ENCODE measurements around the gene ADSL.
"Not testable (repeated sequence)": the region's sequence is repeated elsewhere in the genome, so short reads cannot be mapped to it uniquely, and the experiment has no call there.

The ADSL gene

GRCh38 chr22:40346185-40347118, at the start of gene ADSL:
TSS of gene ADSL (plus strand) at chr22:40346500. CDS start at chr22:40346559, 59 bp downstream.
- peak in 57 of 58 donors; percentile 51 to 90 (median 80) for DNase-seq

GRCh38 chr22:40300316-40300715, 46.0 kb upstream of the ADSL start:
- DNase-seq = no peak

GRCh38 chr22:40300884-40301672, 45.2 kb upstream of the ADSL start:
- peak in 4 of 58 donors; percentile 9 to 32 (median 26) for DNase-seq

- no peak for DNase-seq
Observed at GRCh38 chr22:40302149-40302548, 44.2 kb upstream of the ADSL start.

DNA sequence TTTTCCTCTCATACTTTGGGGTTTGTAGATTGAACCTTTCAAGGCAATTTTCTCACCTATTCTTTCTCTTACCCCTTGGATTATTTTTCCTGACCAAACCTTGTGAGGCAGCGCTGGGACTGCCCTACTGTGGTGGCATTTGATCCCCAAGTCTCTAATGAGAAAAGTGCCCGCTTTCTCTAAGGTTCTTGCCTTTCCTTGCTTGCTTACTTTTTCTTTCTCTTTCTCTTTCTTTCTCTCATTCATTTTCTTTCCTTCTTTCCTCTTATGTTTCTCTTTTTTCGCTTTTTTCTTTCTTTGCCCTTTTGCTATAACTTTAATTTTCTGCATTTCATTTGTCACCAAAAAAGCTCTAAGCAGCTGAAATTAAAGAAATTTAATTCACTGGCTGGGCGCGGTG, 40.7 kb upstream of the ADSL start:
- no peak for DNase-seq

DNA sequence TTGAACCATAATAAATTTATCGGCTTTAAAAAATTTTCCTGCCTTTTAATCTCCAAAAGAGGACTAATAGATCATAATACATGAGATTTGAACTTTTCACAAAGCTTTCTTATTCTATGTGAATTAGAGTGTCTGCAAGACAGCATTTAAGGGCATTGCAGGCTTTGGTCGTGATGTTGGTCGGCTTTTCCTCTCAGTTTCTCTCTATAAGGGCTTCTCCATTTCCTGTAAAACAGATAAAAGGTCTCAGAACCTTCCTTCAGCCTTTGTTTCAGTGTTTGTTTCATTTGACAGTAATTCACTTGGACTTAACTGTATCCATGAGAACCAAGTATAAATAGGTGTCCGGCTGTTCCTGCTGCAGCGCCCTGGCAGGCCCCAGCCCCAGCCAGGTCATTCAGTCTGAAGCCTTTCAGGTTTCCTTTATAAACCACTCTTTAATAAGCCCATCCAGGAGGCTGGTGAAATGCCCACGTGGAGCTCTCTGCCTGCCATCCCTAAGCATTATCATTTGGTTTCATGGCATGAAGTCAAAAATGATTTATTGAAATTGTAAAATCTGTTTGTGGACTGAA, 37.2 kb upstream of the ADSL start:
- DNase-seq = no peak

GRCh38 chr22:40309631-40310030, 36.7 kb upstream of the ADSL start:
- no peak for DNase-seq

- no peak for DNase-seq
Observed at GRCh38 chr22:40310081-40310767, 36.1 kb upstream of the ADSL start.

DNA sequence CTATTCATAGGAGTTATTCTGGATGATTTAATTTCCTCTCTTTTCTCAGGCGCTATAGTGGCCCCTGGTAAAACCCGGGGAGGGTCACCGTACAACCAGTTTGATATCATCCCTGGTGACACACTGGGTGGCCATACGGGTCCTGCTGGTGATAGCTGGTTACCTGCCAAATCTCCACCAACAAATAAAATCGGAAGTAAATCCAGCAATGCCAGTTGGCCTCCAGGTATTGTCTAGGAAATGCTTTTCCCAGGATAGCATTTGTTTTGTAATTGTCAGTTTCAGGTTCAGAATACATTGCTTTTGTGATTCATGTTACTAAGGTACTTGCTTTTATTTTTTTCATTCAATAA, 35.6 kb upstream of the ADSL start:
- DNase-seq = no peak

DNA sequence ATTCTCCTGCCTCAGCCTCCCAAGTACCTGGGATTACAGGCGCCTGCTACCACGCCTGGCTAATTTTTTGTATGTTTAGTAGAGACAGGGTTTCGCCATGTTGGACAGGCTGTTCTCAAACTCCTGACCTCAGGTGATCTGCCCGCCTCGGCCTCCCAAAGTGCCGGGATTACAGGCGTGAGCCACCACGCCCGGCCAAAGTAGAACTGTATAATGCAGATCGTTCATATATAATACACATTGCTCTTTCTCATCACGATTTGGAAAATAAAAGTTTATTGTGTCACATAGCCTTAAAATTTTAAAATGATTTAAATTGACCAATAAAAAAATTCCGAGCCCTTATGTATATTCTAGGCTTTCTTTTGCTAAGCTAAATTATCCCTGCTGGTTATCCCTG, 34.7 kb upstream of the ADSL start:
- not testable (repeated sequence) for DNase-seq

- no peak for DNase-seq
Observed at GRCh38 chr22:40312050-40312449, 34.2 kb upstream of the ADSL start.

- DNase-seq = no peak
Observed at GRCh38 chr22:40313007-40313406, 33.3 kb upstream of the ADSL start.

DNA sequence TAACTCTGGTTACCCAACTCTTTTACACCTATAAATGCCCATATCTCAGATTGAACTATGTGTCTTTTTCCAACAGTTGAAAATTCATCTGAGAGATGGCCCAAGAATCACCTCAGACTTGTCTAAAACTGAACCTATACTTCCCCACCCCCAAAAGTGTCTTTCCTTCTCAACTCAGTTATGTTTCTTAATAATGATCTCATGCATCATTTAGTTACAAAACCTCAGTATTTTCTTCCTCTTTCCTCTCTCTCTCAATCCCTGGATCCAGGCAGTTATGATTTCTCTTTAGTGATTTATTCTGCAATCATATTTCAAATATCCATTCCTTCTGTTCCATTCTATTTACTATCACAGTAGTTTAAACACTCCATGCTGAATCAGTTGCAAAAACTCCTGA, 32.3 kb upstream of the ADSL start:
- no peak for DNase-seq

- no peak for DNase-seq
Observed at GRCh38 chr22:40320687-40321086, 25.6 kb upstream of the ADSL start.

- DNase-seq = no peak
Observed at GRCh38 chr22:40322021-40322420, 24.3 kb upstream of the ADSL start.

GRCh38 chr22:40322818-40323447, 23.4 kb upstream of the ADSL start:
- DNase-seq = no peak

- no peak for DNase-seq
Observed at GRCh38 chr22:40323681-40324171, 22.6 kb upstream of the ADSL start.

GRCh38 chr22:40324468-40325305, 21.6 kb upstream of the ADSL start:
- DNase-seq = no peak

DNA sequence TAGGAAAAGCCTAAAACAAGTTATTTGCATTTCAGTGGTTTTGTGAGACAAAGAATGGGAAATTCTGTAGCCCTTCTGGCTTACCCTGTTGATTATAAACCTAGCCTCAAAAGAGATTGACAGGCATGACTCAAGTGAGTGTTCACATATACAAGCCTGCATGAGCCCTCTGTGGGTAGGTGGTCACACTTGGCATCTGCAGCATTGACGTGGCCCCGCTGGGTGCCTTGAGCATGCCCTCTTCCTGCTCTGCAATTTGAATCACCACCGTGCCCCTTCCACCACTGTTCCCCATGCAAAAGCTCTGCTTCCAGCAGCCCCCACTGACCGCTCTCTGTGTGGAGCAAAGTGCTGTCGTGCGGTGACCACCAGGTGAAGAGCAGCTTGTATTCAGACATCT, 21.0 kb upstream of the ADSL start:
- DNase-seq = no peak
